G401.6 (cell line): ENCODE data around the gene BRWD1.

Experiments
- FAIRE-seq: peaks from 2 replicates; lab custom pipeline; 2012; peaks lifted over from hg19 to GRCh38; lab: Jason Lieb, UNC

Gene BRWD1

DNA sequence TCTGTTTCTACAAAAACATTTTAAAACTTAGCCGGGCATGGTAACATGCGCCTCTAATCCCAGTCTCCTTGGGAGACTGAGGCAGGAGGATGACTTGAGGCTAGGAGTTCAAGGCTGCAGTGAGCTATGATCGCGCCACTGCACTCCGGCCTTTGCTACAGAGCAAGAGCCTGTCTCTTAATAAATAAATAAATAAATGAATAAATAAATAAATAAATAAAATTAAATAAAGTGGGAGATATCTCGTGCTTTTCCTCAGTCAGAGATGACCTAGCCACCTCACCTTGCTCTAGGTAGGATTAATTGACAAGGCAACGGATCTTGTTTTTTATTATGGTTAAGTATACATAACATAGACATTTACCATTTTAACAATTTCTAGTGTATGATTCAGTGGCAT, 14.3 kb upstream of the BRWD1 start:
- no peak for FAIRE-seq

DNA sequence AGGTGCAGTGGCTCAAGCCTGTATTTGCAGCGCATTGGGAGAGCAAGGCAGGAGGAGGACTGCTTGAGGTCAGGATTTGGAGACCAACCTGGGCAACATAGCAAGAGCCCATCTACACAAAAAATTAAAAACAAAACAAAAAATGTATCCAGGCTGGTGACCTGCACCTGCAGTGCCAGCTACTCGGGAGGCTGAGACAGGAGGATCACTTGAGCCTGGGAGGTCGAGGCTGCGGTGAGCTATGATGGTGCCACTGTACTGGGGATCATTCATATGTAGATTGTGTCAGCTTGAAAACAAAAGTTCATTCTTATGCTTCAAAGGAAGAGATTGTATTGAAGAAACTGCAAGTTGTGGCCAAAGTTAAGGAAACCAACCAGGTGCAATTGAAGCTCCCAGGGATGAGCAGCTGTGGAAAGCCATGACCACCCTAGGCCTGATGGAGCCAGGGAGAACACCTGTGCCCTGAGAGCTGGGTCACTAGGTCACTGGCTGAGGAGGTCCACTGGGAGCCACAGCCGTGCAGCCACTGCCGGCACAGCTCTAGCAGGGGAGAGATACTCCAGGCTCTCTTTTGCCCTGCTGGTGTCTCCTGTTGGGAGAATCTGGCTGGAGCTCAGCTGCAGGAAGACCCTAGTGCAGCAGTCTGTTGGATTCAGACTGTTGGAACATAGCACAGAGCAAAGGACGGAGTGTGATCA, 13.3 kb upstream of the BRWD1 start:
- no peak for FAIRE-seq

DNA sequence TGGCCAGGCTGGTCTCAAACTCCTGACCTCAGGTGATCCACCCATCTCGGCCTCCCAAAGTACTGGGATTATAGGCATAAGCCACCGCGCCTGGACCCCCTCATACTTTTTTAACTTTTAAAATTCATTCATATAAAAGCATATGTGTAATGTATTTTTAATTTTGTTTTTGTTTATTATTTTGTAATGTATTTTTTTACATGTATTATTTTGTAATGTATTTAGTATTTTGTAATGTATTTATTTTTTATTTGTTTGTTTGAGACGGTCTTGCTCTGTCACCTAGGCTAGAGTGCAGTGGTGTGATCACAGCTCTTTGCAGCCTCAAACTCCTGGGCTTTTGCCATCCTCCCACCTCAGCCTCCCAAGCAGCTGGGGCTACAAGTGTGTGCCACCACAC, 12.0 kb upstream of the BRWD1 start:
- FAIRE-seq: no peak

DNA sequence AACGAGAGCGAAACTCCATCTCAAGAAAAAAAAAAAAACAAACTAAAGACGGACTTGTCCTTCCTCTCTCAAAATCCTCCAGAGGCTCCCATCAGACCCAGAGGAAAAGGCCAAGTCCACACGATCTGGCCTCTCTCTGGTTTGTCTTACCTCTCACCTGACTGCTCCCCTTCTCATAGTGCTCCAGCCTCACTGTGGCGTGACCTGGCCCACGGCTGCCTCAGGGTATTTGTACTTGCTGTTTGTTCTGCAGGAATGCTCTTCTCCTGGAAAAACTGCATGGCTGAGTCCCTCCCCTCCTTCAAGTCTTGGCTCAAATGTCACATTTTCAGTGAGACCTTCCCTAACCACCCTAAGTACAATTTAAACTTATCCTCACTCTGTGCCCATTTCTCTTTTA, 8.0 kb upstream of the BRWD1 start:
- no peak for FAIRE-seq

DNA sequence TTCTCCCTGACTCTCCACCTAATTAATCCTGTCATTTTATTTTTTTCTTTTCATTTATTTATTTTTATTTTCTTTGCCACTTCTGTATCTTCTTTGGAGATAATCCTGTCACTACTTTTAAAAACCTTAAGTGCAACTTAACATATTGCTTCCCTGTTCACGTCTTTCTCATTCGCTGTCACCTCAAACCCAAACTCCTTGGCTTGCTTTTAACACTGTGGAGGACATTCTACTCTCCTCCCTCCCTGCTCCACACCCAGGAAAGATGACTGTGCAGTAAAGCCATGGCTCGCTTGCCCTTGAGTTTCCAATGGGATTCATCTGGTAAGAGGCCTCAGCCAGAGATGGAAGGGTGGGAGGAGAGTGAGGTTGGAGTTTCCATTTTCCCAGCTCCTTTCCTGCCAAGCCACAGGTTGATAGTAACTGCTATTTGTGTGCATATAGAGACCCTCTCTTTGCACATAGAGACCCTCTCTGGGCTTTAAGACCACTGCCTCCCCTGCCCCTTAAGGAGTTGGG, 6.4 kb upstream of the BRWD1 start:
- FAIRE-seq: no peak

DNA sequence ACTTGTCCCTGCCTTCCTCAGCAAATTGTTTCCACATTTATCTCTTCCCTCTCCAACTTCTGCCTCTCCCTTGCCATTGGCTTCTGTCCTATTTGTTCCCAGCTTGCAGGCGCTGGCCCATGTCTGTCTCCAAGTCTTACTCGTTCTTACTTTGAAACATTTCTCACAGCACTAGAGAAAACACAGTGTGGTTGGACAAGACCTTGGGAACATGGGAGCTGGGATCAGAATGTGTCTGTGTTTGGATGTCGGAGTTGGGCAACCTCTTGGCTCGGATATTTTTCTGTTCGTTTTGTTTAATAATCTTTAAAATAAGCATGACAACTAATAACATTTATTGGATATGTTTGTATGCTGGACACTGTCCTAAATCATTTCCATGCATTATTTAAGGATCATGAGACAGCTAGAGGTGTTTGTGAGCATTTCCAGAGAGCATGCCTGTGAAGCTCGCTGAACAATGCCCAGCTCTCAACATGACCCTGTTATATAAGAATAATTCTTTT, 5.9 kb upstream of the BRWD1 start:
- no peak for FAIRE-seq

DNA sequence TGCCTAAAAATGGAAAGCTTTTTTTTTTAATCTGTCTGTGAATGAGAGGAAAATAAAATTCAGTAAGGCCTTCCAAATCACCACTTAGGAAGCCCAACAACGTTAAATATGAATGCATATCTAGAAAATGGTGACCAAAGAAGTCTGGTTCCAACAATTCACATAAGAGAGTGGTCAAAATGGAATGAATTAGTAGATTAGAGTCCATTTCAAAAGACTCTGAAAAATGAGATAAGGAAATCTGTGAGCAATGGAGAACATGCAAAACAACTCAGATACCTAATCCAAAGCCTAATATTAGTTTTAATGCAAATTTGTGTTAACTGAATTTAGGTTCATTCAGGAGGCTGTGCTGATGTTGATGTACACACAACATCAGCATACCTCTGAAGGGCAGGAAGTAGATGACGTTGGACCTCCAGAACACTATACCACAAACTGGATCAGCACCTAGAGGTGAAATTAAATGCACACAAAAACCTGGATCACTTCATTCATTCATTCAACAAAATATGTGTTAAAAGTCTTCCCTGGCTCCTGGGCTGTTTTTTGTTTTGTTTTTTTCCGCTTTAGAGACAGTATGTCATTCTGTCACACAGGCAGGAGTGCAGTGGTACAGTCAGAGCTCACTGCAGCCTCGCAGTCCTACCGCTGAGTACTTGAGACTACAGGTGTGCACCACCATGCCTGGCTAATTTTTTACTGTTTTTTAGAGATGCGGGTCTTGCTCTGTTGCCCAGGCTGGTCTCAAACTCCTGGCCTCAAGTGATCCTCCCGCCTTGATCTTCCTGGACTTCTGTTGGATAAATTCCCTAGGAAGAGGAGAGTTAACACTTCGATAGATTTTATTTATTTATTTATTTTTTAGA, 4.9 kb upstream of the BRWD1 start:
- FAIRE-seq: no peak

DNA sequence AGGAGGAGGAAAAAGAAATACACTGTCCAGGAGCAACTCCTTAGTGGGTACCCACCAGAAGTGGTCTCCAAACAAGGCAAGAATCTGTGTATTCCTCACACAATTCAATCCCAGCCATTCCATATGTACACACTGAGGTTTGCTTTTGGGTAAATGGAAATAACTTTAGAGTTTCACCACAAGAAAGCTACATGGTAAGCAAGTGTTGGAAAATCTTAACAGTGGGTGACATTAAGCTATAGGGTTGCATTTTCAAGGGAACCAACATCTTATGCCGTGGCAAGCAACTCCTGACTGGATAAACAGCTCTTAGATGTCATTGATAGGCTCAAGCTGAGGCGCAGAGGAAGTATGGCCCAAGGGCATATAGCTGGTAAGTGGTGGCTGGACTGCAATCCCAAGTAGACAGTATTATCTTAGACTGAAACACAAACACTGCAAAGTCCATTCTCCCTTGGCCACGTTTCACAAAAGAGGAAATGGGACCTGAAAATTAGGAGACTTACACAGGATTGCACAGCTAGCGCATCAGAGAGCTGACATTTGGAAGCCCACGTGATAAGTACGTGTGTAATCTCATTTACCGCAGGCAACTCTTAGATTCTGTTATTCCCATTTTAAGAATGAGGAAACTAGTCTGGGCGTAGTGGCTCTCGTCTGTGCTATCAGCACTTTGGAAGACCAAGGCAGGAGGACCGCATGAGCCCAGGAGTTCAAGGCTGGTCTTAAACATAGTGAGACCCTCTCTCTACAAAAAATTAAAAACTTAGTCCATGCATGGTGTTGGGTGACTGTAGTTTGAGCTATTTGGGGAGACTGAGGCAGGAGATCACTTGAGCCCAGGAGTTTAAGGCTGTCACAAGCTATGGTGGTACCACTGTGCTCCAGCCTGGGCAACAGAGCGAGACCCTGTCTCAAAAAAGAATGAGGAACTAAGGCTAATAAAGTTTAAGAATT, 4.0 kb upstream of the BRWD1 start:
- FAIRE-seq: no peak

DNA sequence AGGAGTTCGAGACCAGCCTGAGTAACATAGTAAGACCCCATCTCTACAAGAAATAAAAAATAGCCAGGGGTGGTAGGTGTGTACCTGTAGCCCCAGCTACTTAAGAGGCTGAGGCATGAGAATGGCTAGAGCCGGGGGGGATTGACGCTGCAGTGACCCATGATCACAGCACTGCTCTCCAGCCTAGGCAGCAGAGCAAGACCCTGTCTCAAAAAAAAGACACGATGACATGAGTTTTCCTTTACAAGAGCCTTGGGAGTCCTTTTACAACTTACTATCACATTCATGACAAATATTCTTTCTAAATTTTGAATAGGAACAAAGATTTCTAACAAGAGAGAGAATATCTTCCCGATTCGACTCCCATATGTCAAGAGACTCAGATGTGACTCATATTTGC, 3.3 kb upstream of the BRWD1 start:
- no peak for FAIRE-seq

DNA sequence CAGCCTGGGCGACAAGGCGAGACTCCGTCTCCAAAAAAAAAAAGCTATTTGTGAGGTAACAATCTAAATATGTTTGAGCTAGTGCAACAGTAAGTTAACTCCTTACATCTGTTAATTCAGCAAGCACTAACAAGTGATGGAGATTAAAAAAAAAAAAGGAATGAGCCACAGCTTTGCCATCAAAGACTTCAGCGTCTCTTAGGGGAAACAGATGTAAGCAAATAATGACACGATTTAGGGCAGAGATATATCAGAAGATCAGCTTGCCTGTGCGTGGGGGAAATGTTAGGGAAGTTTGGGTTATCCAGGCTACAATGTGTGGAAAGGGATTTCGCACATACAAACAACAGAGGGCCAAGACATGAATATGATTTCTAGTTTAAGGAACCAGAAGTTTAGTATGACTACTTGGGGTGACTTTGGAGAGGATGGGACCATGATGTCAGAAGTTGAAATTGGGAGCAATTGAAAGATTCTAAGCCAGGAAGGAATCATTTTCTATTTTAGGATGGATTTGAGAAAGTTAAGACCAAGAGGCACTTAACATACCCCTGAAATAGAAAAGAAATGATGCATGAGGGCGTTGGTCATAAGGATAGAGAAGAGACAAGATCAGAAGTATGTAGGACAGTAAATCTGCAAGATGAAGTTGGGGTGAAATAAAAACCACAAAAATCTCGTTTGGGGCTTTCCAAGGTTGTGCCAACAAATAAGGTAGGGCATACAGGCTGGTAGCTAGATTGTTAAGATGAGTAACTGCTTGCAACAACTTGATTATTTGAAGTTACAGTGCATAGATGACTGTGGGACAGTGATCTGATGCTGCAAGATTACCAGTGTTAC, 2.4 kb upstream of the BRWD1 start:
- no peak for FAIRE-seq

DNA sequence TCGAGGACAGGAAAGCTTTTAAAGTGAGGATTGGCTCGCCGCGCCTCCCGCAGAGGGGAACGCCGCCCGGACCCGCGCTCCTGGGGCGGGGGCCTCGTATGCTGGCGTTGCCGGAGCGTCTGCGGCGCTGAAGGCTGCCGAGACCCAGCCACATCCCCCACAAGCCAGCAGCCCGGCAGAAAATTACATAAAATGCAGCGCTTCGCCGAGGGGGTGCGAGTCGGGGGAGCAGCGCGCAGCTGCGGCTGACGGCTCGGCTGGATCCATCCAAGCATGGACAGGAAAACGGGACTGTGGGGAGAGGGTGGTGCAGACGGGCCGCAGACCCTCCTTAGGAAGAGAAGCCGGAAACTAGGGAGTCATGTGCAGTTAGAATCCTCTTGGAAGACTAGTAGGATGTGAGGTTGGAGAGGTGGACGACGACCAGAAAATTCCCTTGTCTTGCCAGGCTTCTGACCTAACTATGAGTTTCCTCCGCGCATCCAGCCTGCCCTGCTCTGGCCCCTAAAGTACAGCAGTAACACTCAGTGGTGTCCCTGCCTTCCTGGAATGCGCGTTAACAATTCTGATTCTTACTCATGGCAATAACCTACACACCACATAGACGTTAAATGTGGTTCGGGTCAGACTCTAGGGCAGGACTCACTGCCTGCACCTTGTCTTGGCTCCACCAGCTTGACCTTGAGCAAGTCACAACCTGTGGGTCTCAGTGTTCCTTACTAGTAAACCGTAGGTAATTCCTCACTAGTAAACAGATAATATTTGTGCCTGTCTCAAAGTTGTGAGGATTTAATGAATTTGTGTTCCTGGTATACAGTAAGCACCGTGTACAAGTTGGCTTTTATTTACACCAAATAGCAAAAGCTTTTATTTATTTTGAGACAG, 953 bp upstream of the BRWD1 start:
- no peak for FAIRE-seq

DNA sequence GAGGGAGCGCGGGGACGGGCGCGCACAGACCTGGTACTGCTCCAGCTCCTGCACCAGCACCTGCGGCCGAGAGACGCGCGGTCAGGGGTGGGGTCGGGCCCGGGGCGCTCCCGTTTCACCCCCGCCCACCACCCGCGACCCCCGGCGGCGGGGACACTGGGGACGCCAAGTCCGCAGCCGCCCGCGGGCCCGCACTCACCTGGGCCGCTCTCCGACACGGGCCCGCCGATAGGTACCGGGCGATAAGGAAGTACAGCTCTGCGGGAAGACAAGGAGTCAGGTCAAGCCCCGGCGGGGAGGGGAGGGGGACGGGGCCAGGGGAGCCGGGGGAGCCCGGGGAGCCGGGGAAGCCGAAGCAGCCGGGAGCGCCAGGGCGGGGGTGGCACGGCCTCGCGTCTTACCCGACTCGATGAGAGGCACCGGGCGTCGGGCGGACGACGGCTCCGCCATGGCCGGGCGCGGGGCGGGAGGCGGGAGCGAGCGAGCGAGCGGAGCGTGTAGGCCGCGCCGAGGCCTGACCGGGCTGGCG, 326 bp downstream of the BRWD1 start:
- no peak for FAIRE-seq

DNA sequence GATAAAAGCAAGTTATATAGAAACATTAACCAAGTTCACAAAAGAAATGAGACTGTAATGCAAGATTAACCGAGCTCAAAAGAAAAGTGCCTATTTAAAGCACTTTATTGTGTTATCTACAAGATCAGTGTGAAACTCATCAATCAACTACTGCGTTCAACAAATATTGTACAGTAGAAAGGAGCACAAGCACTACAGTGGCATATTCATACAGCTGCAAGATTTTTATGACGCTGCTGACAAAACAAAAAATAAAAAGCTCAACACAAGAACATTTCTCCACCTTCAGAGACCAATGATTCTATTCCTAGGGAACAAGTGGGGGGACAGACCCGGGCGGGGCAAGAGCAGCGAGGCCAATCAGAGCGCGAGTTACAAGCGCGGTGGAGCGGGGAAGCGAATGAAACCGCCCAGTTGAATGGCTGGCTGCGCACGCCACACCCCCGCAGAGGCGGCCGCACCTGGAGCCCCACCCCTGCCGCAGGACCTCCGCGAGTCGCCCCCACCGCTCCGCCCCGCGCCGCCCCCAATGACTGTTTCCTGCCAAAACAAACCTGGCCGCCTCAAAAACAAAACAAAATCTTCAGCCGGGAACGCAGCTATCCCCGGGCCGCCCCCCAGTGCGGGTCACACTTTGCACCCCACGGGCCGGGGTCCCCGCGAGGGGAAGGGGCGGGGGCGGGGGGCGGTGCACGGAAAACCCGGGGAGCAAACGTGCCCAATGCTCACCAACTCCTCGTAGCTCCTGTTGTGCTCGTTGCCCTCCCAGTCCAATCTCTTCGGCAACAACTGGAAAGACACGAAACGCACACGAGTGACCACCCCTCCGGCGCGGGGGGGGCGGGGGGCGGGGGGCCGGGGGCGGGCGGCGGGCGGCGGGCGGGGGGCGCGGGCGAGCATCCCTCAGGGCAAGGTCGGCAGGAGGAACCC, 1.1 kb downstream of the BRWD1 start:
- FAIRE-seq: peak; percentile 92

DNA sequence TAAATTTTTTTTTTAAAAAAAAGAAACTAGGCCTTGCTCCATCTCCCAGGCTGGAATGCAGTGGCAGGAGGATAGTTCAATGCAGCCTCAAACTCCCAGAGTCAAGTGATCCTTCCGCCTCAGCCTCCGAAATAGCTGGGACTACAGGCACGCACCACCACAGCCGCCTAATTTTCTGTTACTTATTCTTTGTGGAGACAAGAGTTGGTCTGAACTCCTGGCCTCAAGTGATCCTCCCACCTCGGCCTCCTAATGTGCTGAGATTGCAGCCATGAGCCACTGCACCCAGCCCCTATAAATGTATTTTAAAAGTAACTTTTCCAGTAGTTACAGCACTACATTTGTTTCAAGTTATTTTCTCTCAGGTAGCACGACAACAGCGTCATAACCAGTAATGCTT, 2.3 kb downstream of the BRWD1 start:
- no peak for FAIRE-seq

DNA sequence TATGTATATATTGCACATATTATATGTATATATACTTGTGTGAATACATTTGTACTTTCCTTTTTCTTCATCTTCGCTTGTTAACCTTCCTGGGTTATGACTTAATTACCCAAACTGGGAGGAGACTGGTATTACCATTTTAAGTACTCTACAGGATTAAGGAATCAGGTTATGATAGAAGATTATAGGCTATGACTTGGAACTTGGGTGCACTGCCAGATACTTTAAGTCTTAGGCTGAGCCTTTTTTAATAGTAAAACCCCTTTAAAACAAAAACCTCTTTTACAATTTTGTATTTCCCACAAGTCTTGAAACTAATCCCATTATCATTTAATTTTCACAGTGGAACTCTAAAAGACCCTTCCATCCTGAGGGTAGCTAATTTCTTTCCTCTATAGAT, 6.0 kb downstream of the BRWD1 start:
- FAIRE-seq: no peak

DNA sequence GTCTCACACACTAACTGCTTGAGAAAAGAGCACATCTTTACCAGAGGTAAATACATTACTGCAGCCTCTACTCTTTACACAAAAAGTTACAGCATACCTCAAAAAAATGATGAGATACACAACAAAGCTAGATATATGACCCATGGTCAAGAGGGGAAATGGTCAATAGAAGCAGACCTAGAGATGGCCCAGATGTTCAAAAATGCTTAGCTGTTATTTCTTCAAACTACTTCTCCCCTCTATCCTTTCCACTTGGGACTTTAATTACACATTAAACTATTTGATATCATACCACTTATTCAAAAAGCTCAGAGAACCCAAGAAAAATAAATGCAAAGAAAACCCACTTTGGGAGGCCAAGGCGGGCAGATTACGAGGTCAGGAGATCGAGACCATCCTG, 12.8 kb downstream of the BRWD1 start:
- FAIRE-seq: no peak

DNA sequence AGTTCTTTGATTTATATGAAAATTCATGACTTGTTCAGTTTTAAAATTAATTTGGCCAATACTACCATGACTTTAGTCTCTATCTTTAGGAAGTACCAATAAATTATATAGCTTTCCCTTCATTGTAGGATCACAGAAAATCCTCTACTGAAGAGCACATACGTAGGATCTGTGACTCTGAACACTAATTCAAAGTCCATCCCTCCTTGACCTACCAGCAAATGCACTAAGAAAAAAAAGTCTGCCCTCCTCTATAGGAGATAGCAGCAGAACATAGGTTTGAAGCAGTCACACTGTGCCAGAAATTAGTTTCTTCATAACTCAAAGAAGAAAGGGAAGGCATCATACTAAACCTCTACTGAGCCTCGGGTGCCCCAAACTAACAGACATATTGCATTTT, 16.5 kb downstream of the BRWD1 start:
- no peak for FAIRE-seq

DNA sequence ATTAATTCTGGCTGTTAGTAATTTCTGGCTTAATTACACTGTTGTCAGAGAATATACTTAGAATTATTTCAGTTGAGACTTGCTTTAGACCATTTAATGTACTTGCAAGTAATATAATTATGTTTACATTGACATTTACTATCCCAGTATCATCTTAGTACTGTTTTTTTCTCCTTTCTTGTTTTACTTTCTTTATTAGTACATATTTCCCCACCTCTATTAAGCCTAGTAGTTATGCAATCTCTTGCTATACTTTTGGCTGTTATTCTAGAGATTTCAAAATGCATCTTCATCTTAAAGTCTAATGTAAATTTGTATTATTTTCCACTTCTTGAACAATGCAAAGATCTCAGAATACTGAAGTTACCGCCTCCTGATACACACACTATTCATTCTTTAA, 24.4 kb downstream of the BRWD1 start:
- FAIRE-seq: no peak

DNA sequence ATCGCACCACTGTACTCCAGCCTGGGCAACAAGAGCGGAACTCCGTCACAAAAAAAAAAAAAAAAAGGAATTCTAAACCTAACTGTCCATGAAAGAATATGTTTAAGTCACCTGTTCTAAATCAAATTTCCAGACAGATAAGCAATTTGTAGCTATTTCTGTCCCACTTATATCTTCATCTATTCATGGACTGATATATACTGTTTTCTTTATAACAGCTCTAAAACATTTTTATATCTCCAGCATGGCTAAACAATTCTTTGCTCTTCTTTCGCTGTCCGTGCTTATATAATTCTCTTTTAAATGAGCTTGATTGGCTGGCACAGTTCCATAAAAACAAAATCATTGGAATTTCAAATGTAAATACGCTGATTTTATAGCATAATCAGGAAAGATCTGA, 30.5 kb downstream of the BRWD1 start:
- no peak for FAIRE-seq
